HepG2 (cell line): ENCODE results near the gene ACER3.

Source experiments
- NR2F6 ChIP-seq, 2 experiments: IDR thresholded peaks; 2 replicates each; pipeline ENCODE4 v1.6.1; 2016; ENCODE audit warnings: antibody characterized with exemption in 1 of 2, mild to moderate bottlenecking in 1 of 2
- POLR2A ChIP-seq, 2 experiments: IDR thresholded peaks; 2 replicates each; pipeline ENCODE4 v1.6.1; 2011; ENCODE audit warnings: low read depth in 2 of 2, low read length in 2 of 2, mild to moderate bottlenecking in 1 of 2, moderate library complexity in 1 of 2; ENCODE audit not compliant: insufficient read depth in 1 of 2
- TF ChIP-seq, protein P1 (sequence below): IDR thresholded peaks from 2 replicates; pipeline ENCODE4 v1.6.1; 2018; ENCODE audit warnings: missing genetic modification reagents

GRCh38 chr11:77026743-77027142 lies 166.0 kb downstream of the ACER3 start:
- TF ChIP-seq, protein P1, sequence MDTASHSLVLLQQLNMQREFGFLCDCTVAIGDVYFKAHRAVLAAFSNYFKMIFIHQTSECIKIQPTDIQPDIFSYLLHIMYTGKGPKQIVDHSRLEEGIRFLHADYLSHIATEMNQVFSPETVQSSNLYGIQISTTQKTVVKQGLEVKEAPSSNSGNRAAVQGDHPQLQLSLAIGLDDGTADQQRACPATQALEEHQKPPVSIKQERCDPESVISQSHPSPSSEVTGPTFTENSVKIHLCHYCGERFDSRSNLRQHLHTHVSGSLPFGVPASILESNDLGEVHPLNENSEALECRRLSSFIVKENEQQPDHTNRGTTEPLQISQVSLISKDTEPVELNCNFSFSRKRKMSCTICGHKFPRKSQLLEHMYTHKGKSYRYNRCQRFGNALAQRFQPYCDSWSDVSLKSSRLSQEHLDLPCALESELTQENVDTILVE (CRISPR knock-in tag): no peak
- no peak for TF ChIP-seq POLR2A (IDR thresholded peaks at IDR 0.05; ENCODE audit: insufficient read depth in 1 of 2, low read depth in 2 of 2, low read length in 2 of 2)
- TF ChIP-seq NR2F6 (IDR thresholded peaks at IDR 0.05): no peak
- no peak for TF ChIP-seq NR2F6 (CRISPR knock-in tag; IDR thresholded peaks at IDR 0.05)
